ENCODE results near the gene POLR2E.

The POLR2E gene

DNA sequence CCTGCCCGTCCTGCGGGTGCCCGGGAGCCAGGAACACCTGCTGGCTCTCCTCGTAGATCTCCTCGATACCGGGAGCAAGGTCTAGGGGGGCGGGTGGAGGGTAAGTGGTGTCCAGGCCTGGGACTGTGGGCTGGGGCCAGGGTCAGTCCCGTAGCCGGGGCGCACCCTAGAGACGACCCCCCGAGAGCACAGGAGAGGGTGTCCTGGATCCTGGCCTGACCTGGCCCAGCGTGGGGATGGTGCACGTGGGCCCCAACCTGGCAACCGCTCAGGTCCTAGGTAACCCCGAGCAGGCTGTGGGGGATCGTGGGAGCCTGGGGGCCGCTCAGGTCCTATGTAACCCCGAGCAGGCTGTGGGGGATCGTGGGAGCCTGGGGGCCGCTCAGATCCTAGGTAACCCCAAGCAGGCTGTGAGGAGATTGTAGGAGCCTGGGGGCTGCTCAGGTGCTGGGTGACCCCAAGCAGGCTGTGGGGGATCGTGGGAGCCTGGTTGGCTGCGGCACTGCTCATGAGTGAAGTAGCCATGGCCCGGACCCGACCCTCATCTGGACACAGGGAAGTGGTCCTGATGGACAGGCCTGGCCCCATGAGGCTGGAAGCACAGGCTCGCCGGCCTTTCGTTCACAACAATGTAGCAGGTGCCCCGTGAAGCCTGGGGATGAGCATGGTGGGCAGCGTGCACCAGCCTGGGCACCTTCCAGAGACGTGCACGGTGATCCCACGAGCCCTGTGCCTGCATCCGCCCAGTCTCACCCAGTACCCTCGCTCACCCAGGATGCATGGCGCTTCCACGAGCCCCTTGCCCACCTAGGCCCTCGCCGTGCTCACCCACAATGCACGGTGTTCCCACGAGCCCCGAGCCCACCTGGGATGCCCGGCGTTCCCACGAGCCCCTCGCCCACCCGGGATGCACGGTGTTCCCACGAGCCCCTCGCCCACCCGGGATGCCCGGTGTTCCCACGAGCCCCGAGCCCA, 14.8 kb upstream of the POLR2E start:
- no peak for DNase-seq

DNA sequence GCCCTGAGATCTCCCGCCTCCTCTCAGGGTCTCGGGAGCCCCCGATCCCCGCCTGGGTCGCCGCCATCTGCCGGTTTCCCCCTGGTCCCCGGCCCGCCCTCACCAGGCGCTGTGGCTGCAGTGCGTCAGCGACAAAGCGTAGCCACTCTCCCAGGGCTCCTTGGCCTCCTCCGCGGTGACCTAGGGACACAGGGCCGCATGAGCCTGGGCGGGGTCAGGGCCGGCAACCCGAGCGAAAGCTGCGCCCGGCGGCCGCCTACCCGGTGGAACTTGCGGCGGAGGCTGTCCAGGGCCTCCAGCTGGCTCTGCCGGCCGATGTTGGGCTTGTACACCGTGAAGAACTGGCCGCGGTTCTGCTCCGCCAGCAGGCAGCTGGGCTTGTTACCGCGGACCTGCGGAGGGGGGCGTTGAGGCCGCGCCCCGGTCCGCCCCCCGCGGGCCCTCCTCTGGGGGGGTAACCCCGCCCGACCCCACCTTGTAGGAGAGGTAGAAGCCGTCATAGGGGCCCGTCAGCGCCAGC, 13.9 kb upstream of the POLR2E start:
- no peak for DNase-seq

GRCh38 chr19:1108291-1109031, 13.3 kb upstream of the POLR2E start:
- no peak for DNase-seq

DNA sequence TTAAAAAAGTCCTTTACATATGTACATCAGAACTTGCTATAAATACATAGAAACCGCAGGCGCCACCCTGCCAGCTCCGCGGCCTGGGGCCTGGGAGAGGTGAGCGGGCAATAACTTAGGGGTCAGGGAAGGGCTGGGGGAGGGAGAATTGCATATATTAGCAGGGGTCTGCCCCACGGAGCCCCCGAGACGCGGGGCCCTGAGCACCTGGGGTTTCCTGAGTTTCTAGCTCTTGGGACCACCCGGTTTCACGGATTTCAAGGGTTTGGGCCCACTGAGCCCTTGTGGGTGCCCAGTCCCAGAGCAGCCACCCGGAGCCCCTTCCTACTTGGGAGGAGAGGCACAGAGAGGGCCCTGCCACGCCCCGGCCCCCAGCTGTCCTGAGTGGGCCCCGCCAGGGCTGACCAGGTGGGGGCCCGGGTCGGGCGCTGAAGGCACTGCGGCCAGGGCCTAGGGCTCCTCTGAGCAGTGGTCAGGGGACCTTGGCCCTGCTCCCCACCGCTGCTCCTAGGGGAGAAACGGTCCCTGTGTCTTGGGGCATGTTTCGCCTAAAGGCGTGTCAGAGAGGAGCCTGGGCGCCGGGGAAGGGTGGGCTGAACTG, 12.6 kb upstream of the POLR2E start:
- no peak for DNase-seq

GRCh38 chr19:1106841-1107660, 11.9 kb upstream of the POLR2E start:
- no peak for DNase-seq

DNA sequence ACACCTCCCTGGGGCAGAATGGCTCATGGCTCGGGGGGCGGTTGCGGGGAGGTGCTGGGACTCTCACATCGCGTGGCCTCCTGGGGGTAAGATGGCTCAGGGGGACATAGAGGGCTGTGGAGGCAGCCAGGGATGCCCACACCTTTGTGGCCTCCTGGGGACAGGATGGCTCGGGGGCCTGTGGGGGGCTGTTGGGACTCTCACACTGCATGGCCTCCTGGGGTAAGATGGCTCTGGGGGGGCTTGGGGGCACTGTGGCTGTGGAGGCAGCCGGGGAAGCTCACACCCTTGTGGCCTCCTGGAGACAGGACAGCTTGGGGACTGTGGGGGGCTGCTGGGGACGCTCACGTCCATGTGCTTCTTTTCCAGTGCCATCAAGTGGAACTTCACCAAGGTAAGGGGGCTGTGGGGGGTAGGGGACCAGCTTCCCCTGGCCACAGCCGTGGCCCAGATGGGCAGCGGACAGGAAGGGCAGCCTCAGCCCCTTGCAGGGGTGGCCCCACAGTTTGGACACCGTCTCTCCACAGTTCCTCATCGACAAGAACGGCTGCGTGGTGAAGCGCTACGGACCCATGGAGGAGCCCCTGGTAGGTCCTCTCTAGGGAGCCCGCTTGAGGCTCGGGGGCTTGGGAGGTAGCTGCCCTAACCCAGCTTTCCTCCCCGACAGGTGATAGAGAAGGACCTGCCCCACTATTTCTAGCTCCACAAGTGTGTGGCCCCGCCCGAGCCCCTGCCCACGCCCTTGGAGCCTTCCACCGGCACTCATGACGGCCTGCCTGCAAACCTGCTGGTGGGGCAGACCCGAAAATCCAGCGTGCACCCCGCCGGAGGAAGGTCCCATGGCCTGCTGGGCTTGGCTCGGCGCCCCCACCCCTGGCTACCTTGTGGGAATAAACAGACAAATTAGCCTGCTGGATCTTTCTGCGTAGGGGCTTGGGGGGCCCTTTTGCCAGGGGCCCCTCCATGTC, 11.0 kb upstream of the POLR2E start:
- no peak for DNase-seq

DNA sequence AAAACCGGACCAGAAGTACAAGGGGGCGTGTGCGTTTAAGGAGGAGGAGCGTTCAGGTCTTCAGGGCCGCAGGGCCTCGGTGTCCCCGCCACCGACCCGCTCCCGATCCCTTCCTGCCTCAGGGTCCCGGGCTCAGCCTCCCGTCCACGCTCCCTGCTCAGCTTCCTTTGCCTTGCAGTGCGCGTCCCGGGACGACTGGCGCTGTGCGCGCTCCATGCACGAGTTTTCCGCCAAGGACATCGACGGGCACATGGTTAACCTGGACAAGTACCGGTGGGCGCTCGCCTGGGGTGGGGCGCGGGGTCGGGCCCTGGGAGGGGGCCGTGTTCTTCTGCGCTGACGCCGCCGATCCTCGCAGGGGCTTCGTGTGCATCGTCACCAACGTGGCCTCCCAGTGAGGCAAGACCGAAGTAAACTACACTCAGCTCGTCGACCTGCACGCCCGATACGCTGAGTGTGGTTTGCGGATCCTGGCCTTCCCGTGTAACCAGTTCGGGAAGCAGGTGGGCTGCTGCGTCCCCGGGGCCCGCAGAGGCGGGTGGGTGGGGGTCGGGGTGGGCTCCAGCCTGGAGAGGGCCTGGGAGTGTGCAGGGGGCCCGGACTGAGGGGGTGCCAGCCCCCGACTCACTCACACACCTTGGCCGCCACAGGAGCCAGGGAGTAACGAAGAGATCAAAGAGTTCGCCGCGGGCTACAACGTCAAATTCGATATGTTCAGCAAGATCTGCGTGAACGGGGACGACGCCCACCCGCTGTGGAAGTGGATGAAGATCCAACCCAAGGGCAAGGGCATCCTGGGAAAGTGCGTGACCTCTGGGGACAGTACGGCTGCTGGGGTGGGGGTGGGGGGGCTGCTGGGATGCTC, 10.1 kb upstream of the POLR2E start:
- DNase-seq: no peak

- peak; percentile 64 for DNase-seq
Observed at GRCh38 chr19:1104311-1105007, 9.3 kb upstream of the POLR2E start.

DNA sequence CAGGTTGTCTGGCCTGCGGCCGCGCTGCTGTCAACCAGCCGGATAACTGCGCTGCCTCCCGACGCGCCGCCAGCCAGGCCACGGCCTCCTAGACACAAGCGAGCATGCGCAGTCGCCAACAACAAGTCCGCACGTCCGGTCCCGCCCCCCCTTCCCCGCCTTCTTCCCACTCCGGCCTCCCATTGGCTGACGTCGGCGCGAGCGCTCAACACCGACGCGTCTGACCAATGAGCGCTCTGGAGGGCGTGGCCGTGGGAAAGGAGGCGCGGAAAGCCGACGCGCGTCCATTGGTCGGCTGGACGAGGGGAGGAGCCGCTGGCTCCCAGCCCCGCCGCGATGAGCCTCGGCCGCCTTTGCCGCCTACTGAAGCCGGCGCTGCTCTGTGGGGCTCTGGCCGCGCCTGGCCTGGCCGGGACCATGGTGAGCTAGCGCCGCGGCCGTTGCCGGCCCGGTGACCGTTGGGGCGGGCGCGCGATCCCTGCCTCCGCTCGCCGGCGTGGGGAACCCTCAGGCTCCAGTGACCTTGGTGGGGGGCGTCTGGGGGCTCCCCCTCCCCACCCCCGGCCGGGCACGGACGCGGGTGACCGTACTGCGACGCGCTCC, 8.6 kb upstream of the POLR2E start, which contains the start of gene GPX4:
Gene GPX4, plus strand, starts transcription at position 287 of the 603 bp plus-strand sequence. Its CDS starts 50 bp downstream, at position 337.
- DNase-seq: peak; percentile 99

DNA sequence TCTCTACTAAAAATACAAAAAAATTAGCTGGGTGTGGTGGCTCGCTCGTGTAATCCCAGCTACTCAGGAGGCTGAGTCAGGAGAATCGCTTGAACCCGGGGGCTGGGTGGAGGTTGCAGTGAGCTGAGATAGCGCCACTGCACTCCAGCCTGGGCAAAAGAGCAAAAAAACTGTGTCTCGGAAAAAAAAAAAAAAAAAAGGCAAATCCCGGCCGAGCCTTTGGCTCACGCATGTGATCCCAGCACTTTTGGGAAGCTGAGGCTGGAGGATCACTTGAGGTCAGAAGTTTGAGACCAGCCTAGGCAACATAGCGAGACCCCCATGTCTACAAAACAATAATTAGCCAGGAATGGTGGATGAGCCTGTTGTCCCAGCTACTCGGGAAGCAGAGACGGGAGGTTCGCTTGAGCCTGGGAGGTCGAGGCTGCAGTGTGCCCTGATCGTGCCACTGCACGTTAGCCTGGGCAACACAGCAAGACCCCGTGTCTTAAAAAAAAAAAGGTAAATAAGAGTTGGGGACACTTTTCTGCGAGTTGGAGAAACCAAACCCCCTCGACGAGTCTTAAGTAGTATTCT, 8.0 kb upstream of the POLR2E start:
- DNase-seq: no peak

DNA sequence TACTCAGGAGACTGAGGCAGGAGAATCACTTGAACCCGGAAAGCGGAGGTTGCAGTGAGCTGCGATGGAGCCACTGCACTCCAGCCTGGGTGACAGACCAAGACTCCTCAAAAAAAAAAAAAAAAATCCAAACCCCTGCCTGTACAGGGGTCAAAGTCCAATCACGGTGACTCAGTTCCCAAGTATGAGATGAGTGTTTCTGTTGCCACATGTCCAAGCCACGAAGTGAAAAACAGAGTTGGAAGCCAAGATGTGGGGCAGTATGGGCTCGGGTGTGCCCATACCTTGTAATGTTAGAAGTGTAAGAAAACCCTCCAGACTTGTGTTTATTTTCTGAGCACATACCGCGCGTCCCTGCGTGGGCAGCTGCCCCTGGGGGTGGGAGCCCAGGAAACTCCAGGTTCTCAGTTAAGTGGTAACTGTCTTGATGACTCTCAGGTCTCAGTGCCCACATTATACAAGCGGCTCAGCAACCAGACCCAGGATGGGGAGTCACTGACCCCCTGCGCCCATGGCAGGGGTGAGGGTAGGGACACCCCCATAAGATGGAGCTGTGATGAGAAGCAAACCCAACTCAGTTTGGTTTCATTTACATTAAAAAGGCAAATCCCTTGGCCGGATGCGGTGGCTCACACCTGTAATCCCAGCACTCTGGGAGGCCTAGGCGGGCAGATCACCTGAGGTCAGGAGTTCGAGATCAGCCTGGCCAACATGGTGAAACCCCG, 7.4 kb upstream of the POLR2E start:
- no peak for DNase-seq

- no peak for DNase-seq
Observed at GRCh38 chr19:1101337-1101698, 6.1 kb upstream of the POLR2E start.

DNA sequence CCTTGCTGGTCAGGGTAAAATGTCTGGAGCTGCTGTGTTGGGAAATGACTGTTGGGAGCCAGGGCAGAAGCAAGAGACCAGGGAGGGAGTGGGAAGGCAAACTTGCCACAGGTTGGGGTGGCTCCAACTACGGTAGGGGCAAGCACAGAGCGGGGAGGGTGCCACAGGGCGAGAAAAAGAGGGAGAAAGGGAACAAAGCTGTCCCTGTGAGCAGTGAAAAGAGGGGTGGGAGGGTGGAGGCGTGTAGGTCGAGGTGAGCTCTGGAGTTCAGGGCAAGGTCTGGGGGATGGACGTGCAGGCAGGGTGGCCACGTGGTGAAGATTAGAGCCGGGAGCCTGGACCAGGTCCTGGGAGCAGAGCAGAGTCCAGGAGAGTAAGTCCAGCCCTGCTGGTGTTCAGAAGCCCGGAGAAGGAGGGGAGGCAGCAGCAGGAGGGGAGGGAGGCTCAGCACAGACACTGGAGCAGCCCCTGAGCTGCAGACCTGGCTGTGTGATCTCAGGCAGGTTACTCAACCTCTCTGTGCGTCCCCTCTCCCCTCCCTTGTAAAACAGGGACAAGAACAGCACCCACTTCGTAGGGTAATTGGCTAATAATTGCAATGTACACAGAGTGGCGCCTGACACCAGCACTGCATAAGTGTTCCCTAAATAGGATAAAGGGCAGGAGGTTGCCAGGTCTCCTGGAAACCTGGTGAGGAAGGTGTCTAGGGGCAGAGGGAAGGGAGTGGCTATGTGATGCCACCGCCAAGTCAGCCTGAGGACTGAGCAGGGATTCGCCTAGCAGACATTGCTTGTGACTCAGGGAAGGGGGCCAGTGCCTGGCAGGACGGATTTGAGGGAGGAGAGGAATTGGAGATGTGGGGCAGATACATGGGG, 3.2 kb upstream of the POLR2E start:
- no peak for DNase-seq

- no peak for DNase-seq
Observed at GRCh38 chr19:1097810-1098176, 2.6 kb upstream of the POLR2E start.

GRCh38 chr19:1094655-1094977, 559 bp downstream of the POLR2E start:
- no peak for DNase-seq

DNA sequence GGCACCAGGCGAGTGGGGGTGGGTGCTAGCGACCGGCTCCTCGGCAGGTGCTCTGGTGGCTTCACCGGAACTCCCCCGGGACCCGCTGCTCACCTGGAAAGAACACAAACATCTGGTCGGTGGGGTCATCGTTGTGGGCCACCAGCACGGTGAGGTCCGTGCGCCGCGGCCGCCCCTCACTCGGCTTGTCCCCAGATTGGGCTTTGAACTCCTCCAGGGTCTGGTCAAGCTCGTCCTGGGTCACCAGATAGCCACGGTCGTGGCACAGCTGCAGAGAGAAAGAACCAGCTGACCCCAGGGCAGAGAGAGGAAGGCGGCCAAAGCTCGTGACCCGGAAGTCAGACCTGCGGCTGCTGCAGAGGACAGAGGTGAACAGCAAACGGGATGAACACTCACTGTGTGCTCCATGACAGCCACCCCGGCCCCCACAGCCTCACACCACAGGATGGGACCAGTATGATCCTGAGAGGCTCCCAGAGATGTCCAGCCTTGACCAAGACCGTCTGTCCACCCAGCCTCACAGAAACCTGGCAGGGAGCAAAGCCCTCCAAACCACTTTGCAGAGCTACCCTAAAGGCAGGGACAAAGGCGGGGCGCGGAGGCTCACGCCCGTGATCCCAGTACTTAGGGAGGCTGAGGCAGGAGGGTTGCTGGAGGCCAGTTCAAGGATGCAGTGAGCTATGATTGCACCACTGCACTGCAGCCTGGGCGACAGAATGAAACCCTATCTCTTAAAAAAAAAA, 1.2 kb downstream of the POLR2E start:
- no peak for DNase-seq
